GM04503 (cell line): ENCODE data around the gene XXYLT1.
"Not testable (repeated sequence)": the region's sequence is repeated elsewhere in the genome, so short reads cannot be mapped to it uniquely, and the experiment has no call there.

ENCODE experiments used
- DNase-seq: peaks from one replicate; pipeline ENCODE4 v3.0.0-alpha.2; 2012; ENCODE audit warnings: low read depth

Gene XXYLT1

DNA sequence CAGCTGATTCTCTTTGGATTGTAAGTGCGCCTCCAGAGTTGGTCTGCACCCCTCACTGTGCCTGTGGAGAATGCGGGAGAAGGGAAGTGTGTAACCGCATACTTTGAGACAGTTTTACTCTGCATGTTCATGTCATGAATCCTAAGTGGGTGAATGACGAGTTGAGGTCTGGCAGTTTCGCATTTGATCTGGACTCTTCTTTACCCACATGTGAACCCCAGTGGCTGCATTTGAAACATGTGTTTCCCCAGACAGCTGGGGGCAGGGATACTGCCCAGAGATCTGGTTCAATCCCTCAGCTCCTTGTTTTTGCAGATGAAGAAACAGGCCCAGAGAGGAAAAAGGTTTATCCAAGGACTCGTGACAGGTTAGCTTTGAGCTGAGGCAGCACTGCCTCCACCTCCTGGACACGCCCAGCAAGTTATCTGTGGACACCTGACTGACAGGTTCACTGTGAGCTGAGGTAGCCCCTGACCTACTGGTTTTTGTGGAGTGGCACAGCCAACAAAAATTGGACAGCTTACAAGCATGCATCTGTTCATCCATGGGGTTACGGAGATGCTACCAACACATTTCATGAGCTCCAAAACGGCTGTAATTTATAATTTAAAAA, 207.3 kb downstream of the XXYLT1 start:
- DNase-seq = no peak

GRCh38 chr3:195062866-195063540, 208.0 kb downstream of the XXYLT1 start:
- DNase-seq = no peak

DNA sequence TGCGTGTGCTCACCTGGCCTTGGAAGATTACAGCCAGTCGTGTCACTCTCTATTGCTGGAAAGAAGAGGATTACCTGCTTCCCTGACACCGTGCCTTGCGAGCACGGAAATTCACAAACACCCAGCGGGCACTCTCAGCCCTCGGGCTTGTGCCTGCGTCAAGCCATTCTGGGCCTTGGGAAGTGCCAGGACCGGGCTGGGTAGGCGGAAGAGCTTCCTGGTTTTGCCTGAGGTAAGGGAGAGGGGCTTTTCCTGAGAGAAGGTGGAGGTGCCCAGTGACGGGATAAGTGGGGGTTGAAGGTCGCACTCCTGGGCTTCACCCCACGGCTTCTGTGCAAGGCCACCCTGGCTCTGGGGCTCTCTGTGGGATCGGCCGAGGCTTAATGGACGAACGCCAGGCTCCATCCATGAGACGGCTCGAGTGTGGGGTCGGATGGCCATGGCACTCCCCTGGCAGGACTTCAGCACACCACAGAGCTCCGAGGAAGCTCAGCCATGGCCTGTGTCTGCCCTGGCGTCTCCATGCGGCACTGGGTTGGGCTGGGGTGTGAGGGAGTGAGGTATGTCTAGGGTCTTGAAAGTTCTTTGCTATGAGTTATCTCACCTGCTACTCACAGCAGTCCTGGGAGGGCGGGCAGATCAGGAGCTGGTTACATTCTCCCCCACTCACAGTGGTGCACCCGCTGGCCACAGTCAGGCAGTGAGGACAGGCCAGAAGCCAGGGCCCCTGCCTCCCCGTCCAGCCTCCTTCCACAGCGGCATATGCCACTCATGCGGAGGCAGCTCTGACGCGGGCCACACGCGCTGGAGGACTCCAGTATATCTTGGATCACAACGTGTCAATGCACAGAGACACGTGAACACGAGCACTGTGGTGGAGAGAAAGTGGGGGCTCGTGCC, 209.0 kb downstream of the XXYLT1 start:
- no peak for DNase-seq

- no peak for DNase-seq
Measured at GRCh38 chr3:195060531-195061291, 210.2 kb downstream of the XXYLT1 start.

DNA sequence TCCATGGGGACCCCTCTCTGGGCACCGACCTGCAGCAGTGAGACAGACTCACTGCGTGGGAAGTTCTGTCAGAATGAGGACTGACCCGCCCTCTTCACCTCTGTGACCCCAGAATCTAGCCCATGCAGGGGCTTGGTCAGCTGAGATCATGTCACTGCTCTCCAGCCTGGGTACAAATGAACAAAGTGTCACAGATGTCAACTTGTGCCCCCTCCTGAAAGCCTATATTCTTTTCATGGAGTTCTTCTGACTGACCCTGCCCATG, 210.8 kb downstream of the XXYLT1 start:
- DNase-seq = no peak

- no peak for DNase-seq
Measured at GRCh38 chr3:195059471-195060216, 211.3 kb downstream of the XXYLT1 start.

DNA sequence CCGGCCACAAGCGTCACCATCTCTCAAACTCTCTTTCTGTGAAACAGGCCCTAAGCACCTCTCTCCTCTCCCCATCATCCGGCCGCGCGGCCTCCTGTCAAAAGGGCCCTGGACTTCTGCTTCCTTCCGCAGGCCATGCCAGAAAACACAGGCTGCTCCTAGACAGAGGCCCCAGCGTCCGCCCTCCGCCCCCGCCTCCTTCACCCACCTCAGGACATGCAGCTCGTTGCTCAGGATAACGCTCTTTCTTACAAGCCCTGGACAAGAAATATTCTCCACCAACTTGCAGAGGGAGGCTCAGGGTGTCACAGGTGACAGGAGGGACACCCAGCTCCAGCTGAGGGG, 212.0 kb downstream of the XXYLT1 start:
- DNase-seq = no peak

DNA sequence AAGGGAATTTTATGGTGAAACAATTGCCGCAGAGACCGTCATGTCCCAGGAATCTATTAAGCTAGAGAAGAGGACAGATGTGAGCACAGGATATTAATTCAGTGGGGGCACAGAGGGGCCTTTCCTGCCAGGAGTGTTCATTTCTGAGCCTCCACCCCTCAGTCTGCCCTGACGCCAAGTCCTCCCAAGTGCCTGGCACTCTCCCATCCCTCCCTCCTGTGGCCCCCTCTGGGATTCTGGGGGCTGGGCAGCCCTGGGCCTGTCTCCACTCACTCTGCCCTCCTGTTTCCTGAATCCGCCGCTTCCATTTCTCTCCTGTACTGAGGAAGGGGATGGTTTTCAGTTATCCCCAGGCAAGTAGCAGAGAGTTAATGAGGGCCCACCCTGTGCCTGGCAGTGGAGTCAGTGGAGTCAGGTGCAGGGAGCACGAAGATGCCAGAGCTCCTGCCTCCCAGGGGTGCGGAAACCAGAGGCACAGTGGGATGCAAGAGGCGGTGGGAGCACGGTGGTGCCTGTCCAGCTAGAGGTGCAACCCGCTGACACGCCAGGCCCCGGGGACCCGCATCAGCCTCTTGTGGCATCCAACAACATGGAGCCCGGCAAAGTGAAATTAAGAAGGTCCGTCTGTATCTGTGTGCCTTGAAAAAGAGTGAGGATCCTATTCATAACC, 212.5 kb downstream of the XXYLT1 start:
- no peak for DNase-seq

- no peak for DNase-seq
Measured at GRCh38 chr3:195057716-195058115, 213.2 kb downstream of the XXYLT1 start.

GRCh38 chr3:195056506-195056905, 214.5 kb downstream of the XXYLT1 start:
- DNase-seq = no peak

DNA sequence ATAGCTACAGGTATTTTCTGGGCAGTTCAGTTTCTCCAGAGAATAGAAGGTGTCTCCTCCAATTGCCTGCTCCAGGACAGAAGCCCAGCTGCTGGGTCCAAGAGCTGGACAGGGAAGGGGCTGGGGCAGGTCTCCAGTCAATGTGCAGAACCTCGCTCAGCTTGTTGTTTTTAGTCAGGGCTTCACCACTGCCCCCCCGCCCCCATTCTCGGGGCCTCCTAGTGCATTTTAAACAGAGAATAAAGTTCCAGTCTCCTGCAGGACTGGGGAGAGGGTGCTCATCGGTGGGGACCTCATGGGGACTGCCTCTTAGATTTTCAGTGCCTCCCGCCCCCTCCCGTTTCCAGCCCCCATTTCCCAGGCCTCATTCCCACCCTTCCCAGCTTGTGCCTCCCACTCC, 216.6 kb downstream of the XXYLT1 start:
- DNase-seq = no peak

GRCh38 chr3:195052939-195053338, 218.0 kb downstream of the XXYLT1 start:
- DNase-seq = no peak

- DNase-seq = not testable (repeated sequence)
Measured at GRCh38 chr3:195050296-195050695, 220.7 kb downstream of the XXYLT1 start.

GRCh38 chr3:195048059-195048905, 222.7 kb downstream of the XXYLT1 start:
- no peak for DNase-seq

GRCh38 chr3:195047536-195047935, 223.4 kb downstream of the XXYLT1 start:
- no peak for DNase-seq

DNA sequence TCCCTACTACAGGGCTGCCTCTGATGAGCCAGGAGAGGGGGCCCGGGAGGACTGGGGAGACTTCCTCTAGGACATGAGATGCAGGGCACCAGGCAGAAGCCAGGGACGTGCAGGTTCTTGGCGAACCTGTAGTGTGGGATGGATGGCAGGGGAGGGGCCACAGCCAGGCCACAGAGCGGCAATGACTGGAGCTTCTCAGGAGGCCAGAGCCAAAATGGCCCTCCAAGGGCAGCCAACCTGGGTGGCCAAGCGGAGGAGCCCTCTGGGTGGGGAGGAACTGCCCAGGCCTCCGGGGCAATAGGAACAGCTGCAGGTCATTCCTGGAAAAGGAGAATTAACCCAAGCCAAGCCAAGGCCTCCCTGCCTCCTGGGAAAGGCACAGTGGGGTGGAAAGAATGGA, 224.5 kb downstream of the XXYLT1 start:
- DNase-seq = no peak

GRCh38 chr3:195045481-195046210, 225.3 kb downstream of the XXYLT1 start:
- DNase-seq = no peak

DNA sequence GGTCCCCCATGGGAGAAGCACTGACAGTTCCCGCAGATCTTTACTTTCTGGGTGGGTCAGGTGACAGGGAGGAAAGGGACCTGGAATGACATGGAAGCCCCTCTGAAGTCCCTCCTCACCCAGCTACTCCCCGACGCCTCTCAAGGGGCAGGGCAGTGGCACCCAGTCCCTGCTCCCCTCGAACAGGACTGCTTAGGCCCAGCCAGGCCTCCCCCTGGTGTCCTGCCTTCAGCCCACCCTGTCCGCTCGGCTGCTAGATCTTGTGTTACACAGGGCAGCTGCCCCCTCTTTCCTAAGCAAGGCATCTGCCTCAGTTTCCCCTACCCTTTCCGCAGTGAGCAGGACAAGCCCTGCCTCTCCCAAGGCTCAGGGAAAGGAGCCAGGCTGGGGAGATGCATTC, 226.5 kb downstream of the XXYLT1 start:
- no peak for DNase-seq

DNA sequence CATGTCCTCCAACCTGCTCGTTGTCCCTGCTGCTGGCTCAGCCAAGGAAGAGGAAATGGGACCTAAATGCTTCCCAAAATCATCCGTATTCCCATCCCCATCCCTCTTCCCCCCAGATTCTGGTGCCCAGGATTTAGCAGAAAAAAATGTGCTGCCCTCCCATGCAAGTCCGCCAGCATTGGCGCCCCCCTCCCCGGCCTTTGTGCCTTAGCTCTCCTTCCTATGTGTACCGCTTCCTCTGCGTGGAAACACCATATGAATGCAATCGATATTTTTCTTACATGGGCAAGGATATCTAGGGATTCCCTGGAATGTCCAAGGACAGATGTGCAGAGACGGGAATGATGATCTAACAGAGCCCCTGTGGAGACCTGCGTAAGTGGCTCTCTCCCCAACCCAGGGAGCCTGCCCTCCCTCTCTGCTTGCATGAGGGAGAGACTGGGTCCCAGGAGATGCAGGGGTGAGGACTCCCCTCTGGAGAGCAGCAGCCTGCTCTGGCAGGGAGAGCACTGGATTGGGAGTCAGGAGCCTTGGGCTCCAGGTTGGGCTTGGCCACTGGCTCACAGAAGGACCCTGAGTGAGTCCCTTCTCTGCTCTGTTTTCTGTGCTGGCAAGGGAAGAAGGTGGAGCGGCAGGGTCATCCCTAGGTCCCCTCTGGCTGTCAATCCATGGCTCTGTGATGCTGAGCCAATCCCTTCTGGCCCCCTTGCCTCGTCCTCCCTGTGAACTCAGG, 227.2 kb downstream of the XXYLT1 start:
- DNase-seq = no peak
